HT-29 (cell line): ENCODE measurements around the gene OVAAL. TPM values are rescaled to one million over a fixed set of nuclear protein-coding genes. Genes with fewer than 3 reads are reported as not detected.

ENCODE experiments used
- DNase-seq: peaks from one replicate; pipeline ENCODE4 v3.0.0-alpha.2; 2015; ENCODE audit warnings: low spot score
- small RNA-seq: library from RNA; depleted of rRNA; stranded (forward); fragments of <200 nt; gene quantifications from one replicate; pipeline ENCODE3, GENCODE V24; 2014
- total RNA-seq: library from RNA; depleted of rRNA; stranded (reverse); fragments of >200 nt; shearing (Covaris generic); gene quantifications from 2 replicates; pipeline ENCODE4 v1.2.3, GENCODE V29; 2014; rRNA removed

Gene OVAAL
- total RNA-seq, 1 experiment from 2014 or later: not detected

DNA sequence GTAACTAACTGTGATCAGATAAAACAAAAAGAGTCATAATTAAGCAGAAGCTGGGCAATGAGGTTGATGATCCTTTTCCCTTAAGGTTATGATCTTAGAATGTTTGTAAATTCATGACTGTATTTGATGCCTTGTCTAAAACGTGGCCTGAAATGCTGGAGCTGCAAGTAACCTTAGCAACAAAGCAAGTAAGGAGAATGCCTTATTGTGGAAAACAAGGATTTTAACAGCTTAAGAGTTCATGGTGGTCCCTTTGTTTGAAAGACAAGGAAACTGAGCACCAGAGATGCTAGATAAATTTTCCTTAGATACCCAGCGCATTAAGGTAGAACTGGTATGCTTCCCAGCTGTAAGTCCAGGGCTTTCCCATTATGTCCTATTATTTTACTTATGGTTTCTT lies 47.4 kb downstream of the OVAAL start:
- no peak for DNase-seq

- DNase-seq: peak; percentile 9
Measured at GRCh38 chr1:180609643-180610555, 51.1 kb downstream of the OVAAL start.

- DNase-seq: no peak
Measured at GRCh38 chr1:180610556-180611015, 51.8 kb downstream of the OVAAL start.

GRCh38 chr1:180611016-180611930 lies 52.5 kb downstream of the OVAAL start:
- DNase-seq: no peak

- DNase-seq: no peak
Measured at GRCh38 chr1:180612632-180613031, 53.9 kb downstream of the OVAAL start.

DNA sequence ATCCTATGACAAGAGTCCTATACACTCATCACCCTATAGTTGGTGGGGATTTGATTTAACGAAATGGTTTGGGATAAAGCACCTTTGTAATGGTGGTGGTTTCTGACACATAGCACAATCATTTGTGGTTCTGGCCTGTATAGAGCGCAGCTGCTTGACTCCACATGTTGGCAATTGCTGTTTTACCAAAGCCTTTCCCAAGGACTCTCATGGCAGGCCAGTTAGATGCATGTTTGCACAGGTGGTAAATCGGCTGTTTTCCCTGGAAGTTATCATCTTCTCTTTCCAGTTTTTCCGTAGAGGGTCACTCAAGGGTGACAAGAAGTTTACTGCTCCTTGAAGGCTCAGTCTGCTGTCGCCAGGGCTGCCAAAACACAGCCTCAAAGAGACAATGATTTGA lies 56.0 kb downstream of the OVAAL start:
- no peak for DNase-seq

- no peak for DNase-seq
Measured at GRCh38 chr1:180615493-180616290, 56.9 kb downstream of the OVAAL start.

Small RNA genes lying within 50 kb of the gene (small RNA-seq; reads per million reads assigned to genes)
- not detected for gene RF00019

Other genes starting within 250 kb of the OVAAL start
- gene ACBD6, start 56.4 kb upstream of the OVAAL start, total RNA-seq: 58.4 and 63.8 TPM in 2 replicates
- 5.8 and 7.0 TPM in 2 replicates for gene XPR1, start 73.1 kb downstream of the OVAAL start, total RNA-seq